HepG2 (cell line): ENCODE data around the gene C1QTNF6. TPM values are rescaled to one million over a fixed set of nuclear protein-coding genes. Genes with fewer than 3 reads are reported as not detected.

Experiments
- ATAC-seq: fragments of 200-7000 bp; cut with Tn5 transposase; 3 replicates; pipeline ENCODE4 v1.9.1; 2020; ENCODE audit warnings: mild to moderate bottlenecking, moderate library complexity
- BruUV-seq: library from RNA; stranded (reverse); fragments of 400-500 nt; replicated peaks from 2 replicates; lab custom pipeline; 2021; lab: Mats Ljungman, UMichigan
- CTCF ChIA-PET: fragments of 300-600 bp; formaldehyde crosslinking; extraction: SDS; loops from one replicate; lab custom pipeline; 2021; ENCODE audit warnings: low total read pairs, inconsistent platforms, low intra/inter-chr PET ratio; lab: Yijun Ruan, JAX
- POLR2A ChIA-PET: fragments of 350-600 bp; sonication (Branson Sonifier 250); formaldehyde crosslinking; loops from one replicate; lab custom pipeline; 2020; ENCODE audit warnings: antibody characterized with exemption, inconsistent platforms; lab: Yijun Ruan, JAX
- DNase-seq: peaks from one replicate; pipeline ENCODE4 v3.0.0-alpha.2; 2015; ENCODE audit warnings: low spot score
- FAIRE-seq: peaks from 3 replicates; lab custom pipeline; 2011; peaks lifted over from hg19 to GRCh38; lab: Jason Lieb, UNC
- H2AFZ ChIP-seq: one replicate; pipeline ENCODE4 v1.6.1; 2011; ENCODE audit warnings: low read length, inconsistent platforms
- H3K27ac ChIP-seq: fragments of 300-600 bp; 3 replicates; pipeline ENCODE4 v1.8.0; 2011; ENCODE audit warnings: mixed run types, mild to moderate bottlenecking, mixed read lengths, low read length, inconsistent platforms; ENCODE audit not compliant: insufficient read depth; ENCODE audit errors: extremely low read length
- H3K27me3 ChIP-seq, 2 experiments: fragments of 200-600 bp in 1 of 2; 2 replicates in 1 of 2; 3 replicates in 1 of 2; pipeline versions ENCODE4 v1.6.0 to v1.8.0; 2011; ENCODE audit warnings: low read length in 2 of 2, mild to moderate bottlenecking in 2 of 2, moderate library complexity in 2 of 2, inconsistent platforms in 1 of 2; ENCODE audit not compliant: insufficient read depth in 2 of 2, control insufficient read depth in 1 of 2
- H3K36me3 ChIP-seq, 2 experiments: fragments of 200-600 bp in 1 of 2; replicated peaks in 1 of 2; 2 replicates in 1 of 2; 3 replicates in 1 of 2; pipeline versions ENCODE4 v1.5.1 to v1.8.0; 2011; ENCODE audit warnings: low read length in 2 of 2, inconsistent platforms in 1 of 2; ENCODE audit not compliant: insufficient read depth in 2 of 2, control insufficient read depth in 1 of 2
- H3K4me1 ChIP-seq: 2 replicates; pipeline ENCODE4 v1.5.1; 2012; ENCODE audit warnings: low read length, inconsistent platforms; ENCODE audit not compliant: insufficient read depth
- H3K4me2 ChIP-seq: 2 replicates; pipeline ENCODE4 v1.6.0; 2011; ENCODE audit warnings: low read depth, low read length, inconsistent platforms
- H3K4me3 ChIP-seq, 3 experiments: fragments of 200-600 bp in 1 of 3; sonication (generic), shearing (Covaris generic) in 1 of 3; replicated peaks in 1 of 3; 2 replicates each; pipeline ENCODE4 v1.5.1; 2011 to 2016; ENCODE audit warnings: low read length in 3 of 3, inconsistent platforms in 2 of 3, low read depth in 2 of 3, mild to moderate bottlenecking in 2 of 3, control low read depth in 1 of 3, mixed read lengths in 1 of 3; ENCODE audit not compliant: insufficient read depth in 1 of 3
- H3K79me2 ChIP-seq: one replicate; pipeline ENCODE4 v1.6.1; 2011; ENCODE audit warnings: low read length, inconsistent platforms; ENCODE audit not compliant: insufficient read depth
- H3K9ac ChIP-seq: 2 replicates; pipeline ENCODE4 v1.6.0; 2011; ENCODE audit warnings: mild to moderate bottlenecking, low read depth, low read length, inconsistent platforms; ENCODE audit not compliant: insufficient read depth
- H3K9me3 ChIP-seq: 2 replicates; pipeline ENCODE4 v1.5.1; 2012; ENCODE audit warnings: mild to moderate bottlenecking, low read length
- H4K20me1 ChIP-seq: 2 replicates; pipeline ENCODE4 v1.6.0; 2011; ENCODE audit warnings: inconsistent platforms, mild to moderate bottlenecking, low read length, moderate library complexity; ENCODE audit not compliant: insufficient read depth
- GATAD2A ChIP-seq: IDR thresholded peaks from 2 replicates; pipeline ENCODE4 v1.6.1; 2016
- HNRNPL ChIP-seq: fragments of 200-400 bp; formaldehyde crosslinking; IDR thresholded peaks from 2 replicates; pipeline ENCODE4 v1.6.1; 2017; ENCODE audit warnings: mild to moderate bottlenecking, low read depth, low read length
- SIX4 ChIP-seq: sonication (generic); formaldehyde crosslinking; IDR thresholded peaks from 2 replicates; pipeline ENCODE4 v1.4.0; 2020; ENCODE audit warnings: missing genetic modification reagents
- ZNF703 ChIP-seq: sonication (generic); formaldehyde crosslinking; IDR thresholded peaks from 2 replicates; pipeline ENCODE4 v1.5.1; 2020; ENCODE audit warnings: missing genetic modification reagents, mild to moderate bottlenecking, moderate library complexity, borderline replicate concordance
- ZNF839 ChIP-seq: sonication (generic); formaldehyde crosslinking; IDR thresholded peaks from 2 replicates; pipeline ENCODE4 v1.4.0; 2020; ENCODE audit warnings: missing genetic modification reagents, mild to moderate bottlenecking, borderline replicate concordance
- ZNF878 ChIP-seq: sonication (generic); formaldehyde crosslinking; IDR thresholded peaks from 2 replicates; pipeline ENCODE4 v1.8.1; 2023; ENCODE audit warnings: mild to moderate bottlenecking, missing genetic modification reagents, moderate library complexity
- WGBS: methylation state at CpG from one replicate; pipeline ENCODE4 v1.1.6; 2017; ENCODE audit warnings: low lambda C conversion rate; 5-methylcytosine and 5-hydroxymethylcytosine counted together
- in situ Hi-C: cut with HindIII; loops from 2 replicates; pipeline ENCODE4 v1.10.0; 2017; ENCODE audit warnings: low pct_unique_long_range_greater_than_20kb; ENCODE audit not compliant: extremely low pct_ligation_motif_present
- intact Hi-C: fragments of 100-400 bp; cut with micrococcal nuclease; formaldehyde crosslinking; loops from one replicate; pipeline ENCODE4 v1.10.0; 2022; ENCODE audit not compliant: unreplicated experiment
- polyA plus RNA-seq, 8 experiments: library from polyadenylated mRNA; depleted of rRNA in 3 of 8; stranded (reverse) in 7 of 8; unstranded in 1 of 8; fragments of >200 nt; fragmentation: Illumina TruSeq in 4 of 8; extraction: Trizol in 4 of 8; gene quantifications; 2 replicates each; pipeline versions ENCODE4 v1.2.1 to v1.2.3, GENCODE V29; 2011 to 2016; ENCODE audit warnings: low read depth in 4 of 8, missing spikeins in 1 of 8, mixed read lengths in 1 of 8; ENCODE audit not compliant: insufficient read depth in 1 of 8
- total RNA-seq, 5 experiments: library from RNA; depleted of rRNA; stranded (reverse); fragments of >200 nt; fragmentation: Illumina TruSeq; extraction: Trizol; gene quantifications; 2 replicates each; pipeline ENCODE4 v1.2.3, GENCODE V29; 2016; ENCODE audit warnings: low read depth in 1 of 5
- TF ChIP-seq, protein P1 (sequence below): sonication (generic); formaldehyde crosslinking; IDR thresholded peaks from 2 replicates; pipeline ENCODE4 v1.5.0; 2020; ENCODE audit warnings: mild to moderate bottlenecking, missing genetic modification reagents, borderline replicate concordance
- TF ChIP-seq, protein P2 (sequence below): sonication (generic); formaldehyde crosslinking; IDR thresholded peaks from 2 replicates; pipeline ENCODE4 v1.8.1; 2023; ENCODE audit warnings: mild to moderate bottlenecking, missing genetic modification reagents, borderline replicate concordance

C1QTNF6 gene
- total and polyA plus RNA-seq, 2 of the 13 experiments (the other 11 are each of a cell fraction or from before 2014, with no cell fraction given) = 2.7 to 6.9 TPM

DNA sequence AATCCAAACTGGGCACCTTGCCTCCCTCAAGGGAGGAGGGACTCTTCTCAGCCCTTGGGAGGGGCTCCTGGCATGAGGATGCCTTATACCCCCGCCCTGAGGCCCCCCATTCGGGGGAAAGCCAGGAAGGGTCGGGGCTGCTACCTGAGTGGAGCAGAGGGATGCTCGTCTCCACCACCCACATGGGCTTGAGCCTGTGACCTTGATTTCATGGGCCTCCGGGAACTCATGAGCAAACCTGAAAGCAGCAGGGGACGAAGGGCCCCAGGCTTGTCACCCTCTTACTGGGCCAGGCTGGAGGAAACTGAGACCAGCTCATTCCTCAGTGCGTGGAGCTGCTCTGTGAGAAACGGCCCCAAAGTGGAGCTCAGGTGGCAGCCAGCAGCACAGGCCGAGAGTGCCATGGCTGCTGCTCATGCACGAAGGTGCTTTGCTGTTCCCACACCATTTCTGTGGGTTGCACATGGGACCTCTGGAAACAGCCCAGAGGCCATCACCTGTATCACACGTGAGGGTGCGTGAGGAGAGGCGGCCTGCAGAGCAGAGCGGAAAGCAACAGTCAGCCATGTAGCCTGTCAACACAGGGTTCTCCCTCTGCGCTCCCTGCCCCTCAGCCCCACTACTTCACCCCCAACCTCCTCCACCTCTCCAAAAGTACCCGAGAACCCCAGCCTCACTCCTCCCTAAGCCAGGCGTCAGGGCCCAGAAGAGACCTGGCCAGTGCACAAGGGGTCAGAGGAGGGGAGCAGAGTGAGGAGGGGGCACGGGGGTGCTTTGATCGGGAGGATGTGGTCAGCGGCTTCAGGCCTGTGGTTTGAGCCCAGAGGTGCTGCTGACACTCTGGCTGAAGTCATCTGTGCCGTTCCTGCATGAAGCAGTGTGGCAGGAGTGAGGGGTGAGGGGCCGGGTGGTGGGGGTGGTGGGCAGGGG lies 24.2 kb downstream of the C1QTNF6 start (continued):
- TF ChIP-seq, protein P1, sequence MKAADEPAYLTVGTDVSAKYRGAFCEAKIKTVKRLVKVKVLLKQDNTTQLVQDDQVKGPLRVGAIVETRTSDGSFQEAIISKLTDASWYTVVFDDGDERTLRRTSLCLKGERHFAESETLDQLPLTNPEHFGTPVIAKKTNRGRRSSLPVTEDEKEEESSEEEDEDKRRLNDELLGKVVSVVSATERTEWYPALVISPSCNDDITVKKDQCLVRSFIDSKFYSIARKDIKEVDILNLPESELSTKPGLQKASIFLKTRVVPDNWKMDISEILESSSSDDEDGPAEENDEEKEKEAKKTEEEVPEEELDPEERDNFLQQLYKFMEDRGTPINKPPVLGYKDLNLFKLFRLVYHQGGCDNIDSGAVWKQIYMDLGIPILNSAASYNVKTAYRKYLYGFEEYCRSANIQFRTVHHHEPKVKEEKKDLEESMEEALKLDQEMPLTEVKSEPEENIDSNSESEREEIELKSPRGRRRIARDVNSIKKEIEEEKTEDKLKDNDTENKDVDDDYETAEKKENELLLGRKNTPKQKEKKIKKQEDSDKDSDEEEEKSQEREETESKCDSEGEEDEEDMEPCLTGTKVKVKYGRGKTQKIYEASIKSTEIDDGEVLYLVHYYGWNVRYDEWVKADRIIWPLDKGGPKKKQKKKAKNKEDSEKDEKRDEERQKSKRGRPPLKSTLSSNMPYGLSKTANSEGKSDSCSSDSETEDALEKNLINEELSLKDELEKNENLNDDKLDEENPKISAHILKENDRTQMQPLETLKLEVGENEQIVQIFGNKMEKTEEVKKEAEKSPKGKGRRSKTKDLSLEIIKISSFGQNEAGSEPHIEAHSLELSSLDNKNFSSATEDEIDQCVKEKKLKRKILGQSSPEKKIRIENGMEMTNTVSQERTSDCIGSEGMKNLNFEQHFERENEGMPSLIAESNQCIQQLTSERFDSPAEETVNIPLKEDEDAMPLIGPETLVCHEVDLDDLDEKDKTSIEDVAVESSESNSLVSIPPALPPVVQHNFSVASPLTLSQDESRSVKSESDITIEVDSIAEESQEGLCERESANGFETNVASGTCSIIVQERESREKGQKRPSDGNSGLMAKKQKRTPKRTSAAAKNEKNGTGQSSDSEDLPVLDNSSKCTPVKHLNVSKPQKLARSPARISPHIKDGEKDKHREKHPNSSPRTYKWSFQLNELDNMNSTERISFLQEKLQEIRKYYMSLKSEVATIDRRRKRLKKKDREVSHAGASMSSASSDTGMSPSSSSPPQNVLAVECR (CRISPR knock-in tag) = no peak
- TF ChIP-seq, protein P2, sequence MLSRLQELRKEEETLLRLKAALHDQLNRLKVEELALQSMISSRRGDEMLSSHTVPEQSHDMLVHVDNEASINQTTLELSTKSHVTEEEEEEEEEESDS (CRISPR knock-in tag) = no peak
- TF ChIP-seq ZNF703 = no peak

DNA sequence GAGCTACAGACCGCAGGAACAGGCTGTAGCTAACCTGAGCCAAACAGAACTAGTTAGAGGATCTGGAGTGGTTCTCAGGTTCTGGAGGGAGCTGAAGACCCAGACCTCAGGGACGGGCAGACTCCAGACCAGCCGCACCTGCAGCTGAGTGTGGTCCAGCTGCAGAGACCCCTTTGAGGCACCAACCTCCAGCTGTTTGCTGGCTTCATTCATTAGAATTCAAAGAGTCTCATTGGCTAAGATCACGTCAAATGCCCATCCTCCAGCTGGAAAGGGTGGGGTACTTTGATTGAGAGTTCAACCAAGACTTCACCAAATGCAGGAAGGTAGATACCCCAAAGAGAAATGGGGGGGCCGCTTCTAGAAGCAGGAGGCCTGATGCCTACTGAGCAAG lies 25.0 kb downstream of the C1QTNF6 start:
- ATAC-seq (no peak), DNase-seq (no peak), FAIRE-seq (no peak)
- H3K9me3 ChIP-seq = no peaks in the 10 kb centered on the region
- ChIA-PET POLR2A (interaction anchor here (1.0 kb wide), 1 partner anchor 37 kb away, joined by 3 read pairs; no protein-coding TSS in a partner anchor), CTCF (interaction anchor here (1.7 kb wide), 1 partner anchor 36 kb away, joined by 5 read pairs; no protein-coding TSS in a partner anchor)
- no peak overlapping the region for H2AFZ ChIP-seq
- H3K36me3 ChIP-seq = no peaks in the 10 kb centered on the region
- in situ Hi-C loops (loop anchor here (5.0 kb wide), 1 partner anchor 34 kb away; no protein-coding TSS in a partner anchor), intact Hi-C loops (no loop called here)
- H3K4me1 ChIP-seq = peaks cover 38% of the 10 kb centered on the region
- no peaks in the 10 kb centered on the region for H4K20me1 ChIP-seq
- H3K79me2 ChIP-seq = no peaks in the 10 kb centered on the region
- no peak overlapping the region for H3K27ac ChIP-seq
- no peak overlapping the region for H3K9ac ChIP-seq
- no peak overlapping the region for H3K4me3 ChIP-seq
- BruUV-seq = no TSS peak
- no peak overlapping the region for H3K4me2 ChIP-seq
- WGBS = 24% methylated on average over 5 of the region's 5 CpGs
- H3K27me3 ChIP-seq = peaks cover 6 to 18% of the 10 kb centered on the region in 2 experiments; a peak in 3 of 5 replicates
- TF ChIP-seq ZNF839 (CRISPR knock-in tag) (no peak), ZNF878 (CRISPR knock-in tag) (no peak), GATAD2A (CRISPR knock-in tag) (no peak), SIX4 (no peak), HNRNPL (no peak)
